Naive thymus-derived CD4-positive, alpha-beta T cell (primary cell): ENCODE measurements around the gene NUP98. TPM values are rescaled to one million over a fixed set of nuclear protein-coding genes. Genes with fewer than 3 reads are reported as not detected.
A peak's percentile ranks its signal among the peaks of the same experiment; 100 is the strongest.

Experiments
- ATAC-seq: fragments of 150-1000 bp; cut with Tn5 transposase; 2 replicates; pipeline ENCODE4 v1.10.0; 2021; ENCODE audit warnings: mild to moderate bottlenecking, moderate library complexity
- CTCF ChIA-PET: fragments of 350-600 bp; sonication (Branson Sonifier 250); formaldehyde crosslinking; loops from one replicate; lab custom pipeline; 2021; ENCODE audit warnings: antibody characterized with exemption; lab: Charles Lee
- POLR2A ChIA-PET: fragments of 350-600 bp; sonication (Branson Sonifier 250); formaldehyde crosslinking; loops from one replicate; lab custom pipeline; 2021; ENCODE audit warnings: antibody characterized with exemption, inconsistent platforms; lab: Charles Lee
- DNase-seq, 9 donors: peaks; one replicate each; pipeline versions ENCODE4 v3.0.0 to v3.0.0-alpha.2; 2020 to 2022; ENCODE audit warnings: mixed read lengths in 1 of 9
- H3K27ac ChIP-seq: one replicate; pipeline ENCODE4 v1.7.0; 2013; ENCODE audit warnings: mild to moderate bottlenecking, low read depth, low read length, moderate library complexity
- H3K27me3 ChIP-seq, 2 donors: one replicate each; pipeline ENCODE4 v1.7.0; 2013; ENCODE audit warnings: low read length in 2 of 2, mild to moderate bottlenecking in 2 of 2, moderate library complexity in 2 of 2; ENCODE audit not compliant: control insufficient read depth in 2 of 2, insufficient read depth in 2 of 2
- H3K36me3 ChIP-seq, 3 experiments: 1 replicate in 2 of 3; 2 replicates in 1 of 3; pipeline ENCODE4 v1.7.0; 2013; ENCODE audit warnings: low read length in 3 of 3, mild to moderate bottlenecking in 3 of 3, moderate library complexity in 1 of 3; ENCODE audit not compliant: insufficient read depth in 3 of 3, control insufficient read depth in 2 of 3
- H3K4me1 ChIP-seq, 2 donors: one replicate each; pipeline ENCODE4 v1.7.0; 2013; ENCODE audit warnings: low read length in 2 of 2, mild to moderate bottlenecking in 2 of 2, moderate library complexity in 1 of 2; ENCODE audit not compliant: control insufficient read depth in 2 of 2, insufficient read depth in 2 of 2
- H3K4me3 ChIP-seq: 2 replicates; pipeline ENCODE4 v1.7.0; 2013; ENCODE audit warnings: mild to moderate bottlenecking, low read length
- H3K9me3 ChIP-seq, 3 experiments: 1 replicate in 2 of 3; 2 replicates in 1 of 3; pipeline ENCODE4 v1.7.0; 2013; ENCODE audit warnings: low read length in 3 of 3; ENCODE audit not compliant: control insufficient read depth in 2 of 3
- H3K27ac Mint-ChIP-seq, 9 donors: one replicate each; pipeline ENCODE4 v1.8.0; 2020 to 2022; ENCODE audit warnings: mixed read lengths in 9 of 9, mild to moderate bottlenecking in 8 of 9, moderate library complexity in 5 of 9, inconsistent platforms in 2 of 9
- H3K27me3 Mint-ChIP-seq, 5 donors: one replicate each; pipeline ENCODE4 v1.8.0; 2021 to 2022; ENCODE audit warnings: mixed read lengths in 5 of 5, mild to moderate bottlenecking in 1 of 5
- H3K36me3 Mint-ChIP-seq, 5 donors: one replicate each; pipeline ENCODE4 v1.8.0; 2020 to 2022; ENCODE audit warnings: mixed read lengths in 5 of 5, mild to moderate bottlenecking in 3 of 5, inconsistent platforms in 1 of 5
- H3K4me1 Mint-ChIP-seq, 7 donors: one replicate each; pipeline ENCODE4 v1.8.0; 2020 to 2022; ENCODE audit warnings: mixed read lengths in 7 of 7, mild to moderate bottlenecking in 3 of 7, inconsistent platforms in 1 of 7
- H3K4me3 Mint-ChIP-seq, 10 donors: one replicate each; pipeline ENCODE4 v1.8.0; 2020 to 2022; ENCODE audit warnings: mild to moderate bottlenecking in 10 of 10, mixed read lengths in 10 of 10, moderate library complexity in 6 of 10, inconsistent platforms in 2 of 10
- H3K9me3 Mint-ChIP-seq, 11 donors: one replicate each; pipeline ENCODE4 v1.8.0; 2020 to 2022; ENCODE audit warnings: mixed read lengths in 11 of 11, mild to moderate bottlenecking in 4 of 11, inconsistent platforms in 1 of 11, moderate library complexity in 1 of 11
- intact Hi-C, 2 donors: fragments of 100-400 bp; cut with micrococcal nuclease; formaldehyde crosslinking; loops; one replicate each; pipeline ENCODE4 v1.15.1; 2023
- polyA plus RNA-seq, 2 donors: library from polyadenylated mRNA; unstranded; fragments of 300-500 nt; fragmentation: Illumina TruSeq; gene quantifications; one replicate each; pipeline ENCODE4 v1.2.3, GENCODE V29; 2021
- total RNA-seq, 6 experiments: library from RNA in 5 of 6; stranded (reverse) in 5 of 6; gene quantifications; 1 replicate in 5 of 6; 2 replicates in 1 of 6; pipeline ENCODE4 v1.2.3 and lab custom pipeline; 2021 to 2026

Gene NUP98
- total and polyA plus RNA-seq, 7 experiments from 2014 or later, result 45.0 to 137 (median 104) TPM

GRCh38 chr11:3764266-3764665, 33.1 kb downstream of the NUP98 start:
- no peak overlapping the region for H3K4me3 ChIP-seq
- ATAC-seq, result no peak
- no peaks in the 10 kb centered on the region for H3K27me3 ChIP-seq
- Mint-ChIP-seq H3K4me3 (no peak overlapping the region), H3K36me3 (peaks cover 10 to 57% (median 30%) of the 10 kb centered on the region in 5 donors), H3K27me3 (no peaks in the 10 kb centered on the region), H3K4me1 (peaks cover 0 to 4% (median 0%) of the 10 kb centered on the region in 7 donors), H3K27ac (no peak overlapping the region), H3K9me3 (no peaks in the 10 kb centered on the region)
- no peaks in the 10 kb centered on the region for H3K4me1 ChIP-seq
- DNase-seq, result no peak
- CTCF ChIA-PET, result no interaction called here
- POLR2A ChIA-PET, result no interaction called here
- H3K27ac ChIP-seq, result no peak overlapping the region
- intact Hi-C loops, result loop anchor here in 1 of 2 donors (5.0 kb wide), 1 partner anchor 37 kb away; no protein-coding TSS in a partner anchor
- peaks cover 21 to 92% (median 32%) of the 10 kb centered on the region in 3 experiments for H3K36me3 ChIP-seq
- H3K9me3 ChIP-seq, result no peaks in the 10 kb centered on the region

GRCh38 chr11:3755151-3755550, 42.2 kb downstream of the NUP98 start:
- ATAC-seq (no peak), DNase-seq (no peak)
- Histone ChIP-seq H3K4me3 (no peak overlapping the region), H3K36me3 (peaks cover 16 to 82% (median 21%) of the 10 kb centered on the region in 3 experiments), H3K27me3 (no peaks in the 10 kb centered on the region), H3K9me3 (no peaks in the 10 kb centered on the region), H3K4me1 (no peaks in the 10 kb centered on the region), H3K27ac (no peak overlapping the region)
- ChIA-PET CTCF (interaction anchor here (0.7 kb wide), 1 partner anchor 59 kb away, joined by 3 read pairs; no protein-coding TSS in a partner anchor), POLR2A (interaction anchor here (0.6 to 1.1 kb wide), 3 partner anchors 11 to 1439 kb away, joined by 3 to 4 read pairs (median 4); no protein-coding TSS in a partner anchor)
- intact Hi-C loops, result no loop called here
- H3K27ac Mint-ChIP-seq, result no peak overlapping the region
- no peaks in the 10 kb centered on the region for H3K9me3 Mint-ChIP-seq
- no peak overlapping the region for H3K4me3 Mint-ChIP-seq
- peaks cover 0 to 4% (median 2%) of the 10 kb centered on the region in 7 donors for H3K4me1 Mint-ChIP-seq
- peaks cover 9 to 48% (median 14%) of the 10 kb centered on the region in 5 donors for H3K36me3 Mint-ChIP-seq
- H3K27me3 Mint-ChIP-seq, result no peaks in the 10 kb centered on the region

- Mint-ChIP-seq H3K36me3 (peaks cover 6 to 36% (median 10%) of the 10 kb centered on the region in 5 donors), H3K9me3 (no peaks in the 10 kb centered on the region), H3K4me3 (no peak overlapping the region), H3K4me1 (peaks cover 0 to 4% (median 2%) of the 10 kb centered on the region in 7 donors), H3K27me3 (no peaks in the 10 kb centered on the region), H3K27ac (peak overlapping the region in 5 of 9 donors; percentile 22 to 59 (median 34))
- no peaks in the 10 kb centered on the region for H3K4me1 ChIP-seq
- H3K36me3 ChIP-seq, result peaks cover 7 to 75% (median 14%) of the 10 kb centered on the region in 3 experiments
- H3K4me3 ChIP-seq, result no peak overlapping the region
- no peak for ATAC-seq
- intact Hi-C loops, result no loop called here
- no peaks in the 10 kb centered on the region for H3K9me3 ChIP-seq
- H3K27me3 ChIP-seq, result no peaks in the 10 kb centered on the region
- DNase-seq, result no peak
- ChIA-PET POLR2A (no interaction called here), CTCF (interaction anchor here (0.5 to 0.7 kb wide), 2 partner anchors 19 to 56 kb away, joined by 3 to 5 read pairs; no protein-coding TSS in a partner anchor)
- no peak overlapping the region for H3K27ac ChIP-seq
These were observed 44.2 kb downstream of the NUP98 start for GRCh38 chr11:3753110-3753509.

- no peaks in the 10 kb centered on the region for H3K9me3 ChIP-seq
- Mint-ChIP-seq H3K27ac (peak overlapping the region in 1 of 9 donors; percentile 49), H3K9me3 (no peaks in the 10 kb centered on the region), H3K4me1 (peaks cover 0 to 3% (median 0%) of the 10 kb centered on the region in 7 donors), H3K36me3 (peaks cover 4 to 36% (median 15%) of the 10 kb centered on the region in 5 donors), H3K27me3 (no peaks in the 10 kb centered on the region), H3K4me3 (no peak overlapping the region)
- H3K4me1 ChIP-seq, result no peaks in the 10 kb centered on the region
- ATAC-seq (no peak), DNase-seq (no peak)
- no peak overlapping the region for H3K27ac ChIP-seq
- H3K27me3 ChIP-seq, result no peaks in the 10 kb centered on the region
- intact Hi-C loops, result no loop called here
- H3K4me3 ChIP-seq, result no peak overlapping the region
- POLR2A ChIA-PET, result no interaction called here
- CTCF ChIA-PET, result no interaction called here
- peaks cover 14 to 79% (median 35%) of the 10 kb centered on the region in 3 experiments for H3K36me3 ChIP-seq
These were observed 49.6 kb downstream of the NUP98 start for GRCh38 chr11:3747704-3748103.

- Mint-ChIP-seq H3K36me3 (peaks cover 1 to 42% (median 19%) of the 10 kb centered on the region in 5 donors), H3K27ac (no peak overlapping the region), H3K9me3 (no peaks in the 10 kb centered on the region), H3K27me3 (no peaks in the 10 kb centered on the region), H3K4me1 (peaks cover 0 to 4% (median 0%) of the 10 kb centered on the region in 7 donors), H3K4me3 (no peak overlapping the region)
- Histone ChIP-seq H3K36me3 (peaks cover 21 to 74% (median 28%) of the 10 kb centered on the region in 3 experiments), H3K27ac (no peak overlapping the region), H3K4me1 (no peaks in the 10 kb centered on the region), H3K9me3 (no peaks in the 10 kb centered on the region), H3K27me3 (no peaks in the 10 kb centered on the region), H3K4me3 (no peak overlapping the region)
- no peak for ATAC-seq
- POLR2A ChIA-PET, result no interaction called here
- DNase-seq, result no peak
- intact Hi-C loops, result no loop called here
- CTCF ChIA-PET, result no interaction called here
These were observed 52.2 kb downstream of the NUP98 start for GRCh38 chr11:3745161-3745560.

- Mint-ChIP-seq H3K4me1 (peaks cover under 1 to 11% (median 2%) of the 10 kb centered on the region in 7 donors), H3K27ac (no peak overlapping the region), H3K4me3 (no peak overlapping the region), H3K9me3 (no peaks in the 10 kb centered on the region), H3K27me3 (no peaks in the 10 kb centered on the region), H3K36me3 (peaks cover 4 to 40% (median 25%) of the 10 kb centered on the region in 5 donors)
- H3K4me3 ChIP-seq, result no peak overlapping the region
- H3K4me1 ChIP-seq, result no peaks in the 10 kb centered on the region
- no peaks in the 10 kb centered on the region for H3K27me3 ChIP-seq
- intact Hi-C loops, result no loop called here
- ATAC-seq (no peak), DNase-seq (no peak)
- H3K9me3 ChIP-seq, result no peaks in the 10 kb centered on the region
- H3K27ac ChIP-seq, result no peak overlapping the region
- ChIA-PET POLR2A (interaction anchor here (0.7 kb wide), 1 partner anchor 217 kb away, joined by 3 read pairs; no protein-coding TSS in a partner anchor), CTCF (interaction anchor here (0.7 kb wide), 1 partner anchor 322 kb away, joined by 3 read pairs; no protein-coding TSS in a partner anchor)
- H3K36me3 ChIP-seq, result peaks cover 23 to 65% (median 29%) of the 10 kb centered on the region in 3 experiments
These were observed 58.6 kb downstream of the NUP98 start for GRCh38 chr11:3738723-3739122.
